Epithelial cell of esophagus (primary cell): ENCODE measurements around the gene STPG3.

Experiments used
- DNase-seq: peaks from one replicate; pipeline ENCODE4 v3.0.0; 2010; ENCODE audit warnings: low read depth
- H3K4me3 ChIP-seq: 2 replicates; pipeline ENCODE4 v1.5.1; 2011; ENCODE audit warnings: mild to moderate bottlenecking, low read length, control low read depth
- TF ChIP-seq, protein P1 (sequence below): IDR thresholded peaks from 2 replicates; pipeline ENCODE4 v1.5.1; 2011; ENCODE audit warnings: low read depth, mild to moderate bottlenecking, low read length, control low read depth, inconsistent platforms; ENCODE audit not compliant: insufficient read depth; ENCODE audit errors: missing control alignments

Gene STPG3

DNA sequence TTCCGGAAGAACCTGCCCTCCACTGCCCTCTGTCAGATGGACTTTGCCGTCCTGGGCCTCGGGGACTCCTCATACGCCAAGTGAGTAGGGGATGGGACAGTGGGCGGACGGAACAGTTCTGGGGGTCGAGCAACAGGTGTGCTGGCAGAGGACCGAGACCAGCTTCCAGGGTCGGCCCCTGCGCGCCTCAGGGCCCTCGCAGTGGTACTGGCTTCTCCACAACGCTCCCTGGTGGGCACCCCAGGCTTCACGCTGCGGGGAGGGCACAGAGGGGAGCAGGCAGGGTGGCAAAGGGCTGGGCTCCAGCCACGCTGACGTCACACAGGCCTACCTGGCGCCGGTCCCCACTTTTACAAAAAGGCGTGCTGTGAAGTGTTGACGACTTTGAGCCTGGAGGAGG lies 38.6 kb upstream of the STPG3 start:
- no peak overlapping the region for H3K4me3 ChIP-seq
- TF ChIP-seq, protein P1, sequence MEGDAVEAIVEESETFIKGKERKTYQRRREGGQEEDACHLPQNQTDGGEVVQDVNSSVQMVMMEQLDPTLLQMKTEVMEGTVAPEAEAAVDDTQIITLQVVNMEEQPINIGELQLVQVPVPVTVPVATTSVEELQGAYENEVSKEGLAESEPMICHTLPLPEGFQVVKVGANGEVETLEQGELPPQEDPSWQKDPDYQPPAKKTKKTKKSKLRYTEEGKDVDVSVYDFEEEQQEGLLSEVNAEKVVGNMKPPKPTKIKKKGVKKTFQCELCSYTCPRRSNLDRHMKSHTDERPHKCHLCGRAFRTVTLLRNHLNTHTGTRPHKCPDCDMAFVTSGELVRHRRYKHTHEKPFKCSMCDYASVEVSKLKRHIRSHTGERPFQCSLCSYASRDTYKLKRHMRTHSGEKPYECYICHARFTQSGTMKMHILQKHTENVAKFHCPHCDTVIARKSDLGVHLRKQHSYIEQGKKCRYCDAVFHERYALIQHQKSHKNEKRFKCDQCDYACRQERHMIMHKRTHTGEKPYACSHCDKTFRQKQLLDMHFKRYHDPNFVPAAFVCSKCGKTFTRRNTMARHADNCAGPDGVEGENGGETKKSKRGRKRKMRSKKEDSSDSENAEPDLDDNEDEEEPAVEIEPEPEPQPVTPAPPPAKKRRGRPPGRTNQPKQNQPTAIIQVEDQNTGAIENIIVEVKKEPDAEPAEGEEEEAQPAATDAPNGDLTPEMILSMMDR, result no peak
- DNase-seq, result no peak

DNA sequence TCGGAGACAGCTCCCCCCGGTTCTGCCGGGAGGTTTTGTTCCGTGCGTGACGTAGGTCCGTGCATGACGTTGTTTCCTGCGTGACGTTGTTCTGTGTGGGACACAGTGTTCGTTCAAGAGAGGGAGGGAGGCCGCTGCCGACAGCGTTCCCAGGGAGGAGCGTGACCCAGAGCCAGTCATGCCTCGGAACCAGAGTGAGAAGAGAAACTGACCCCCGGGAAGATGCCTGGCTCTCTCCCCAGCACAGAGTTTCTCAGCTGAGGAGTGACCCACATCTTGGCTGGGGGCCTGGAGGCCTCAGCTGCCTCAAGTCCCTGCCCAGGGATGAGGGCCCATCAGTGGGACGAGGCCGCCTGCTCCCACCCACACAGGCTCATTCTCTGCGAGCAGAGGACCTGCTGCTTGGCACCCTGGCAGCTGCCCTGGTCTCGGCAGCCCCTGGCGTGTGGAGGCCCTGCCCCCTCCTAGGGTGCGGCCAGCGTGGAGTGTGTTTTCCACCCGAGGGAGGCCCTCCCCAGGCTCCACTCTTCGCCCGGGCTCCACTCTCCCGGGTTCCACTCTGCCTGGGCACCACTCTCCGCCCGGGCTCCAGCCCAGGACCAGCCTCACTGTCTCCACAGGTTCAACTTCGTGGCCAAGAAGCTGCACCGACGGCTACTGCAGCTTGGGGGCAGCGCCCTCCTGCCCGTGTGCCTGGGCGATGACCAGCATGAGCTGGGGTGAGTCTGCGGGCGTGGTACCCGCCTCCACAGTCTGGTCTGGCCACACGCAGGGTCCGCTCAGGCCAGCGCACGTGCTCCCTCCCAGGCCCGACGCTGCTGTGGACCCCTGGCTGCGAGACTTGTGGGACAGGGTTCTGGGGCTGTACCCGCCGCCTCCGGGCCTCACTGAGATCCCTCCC lies 37.7 kb upstream of the STPG3 start:
- DNase-seq, result no peak
- no peak overlapping the region for H3K4me3 ChIP-seq
- TF ChIP-seq, protein P1, result peak; percentile 19

DNA sequence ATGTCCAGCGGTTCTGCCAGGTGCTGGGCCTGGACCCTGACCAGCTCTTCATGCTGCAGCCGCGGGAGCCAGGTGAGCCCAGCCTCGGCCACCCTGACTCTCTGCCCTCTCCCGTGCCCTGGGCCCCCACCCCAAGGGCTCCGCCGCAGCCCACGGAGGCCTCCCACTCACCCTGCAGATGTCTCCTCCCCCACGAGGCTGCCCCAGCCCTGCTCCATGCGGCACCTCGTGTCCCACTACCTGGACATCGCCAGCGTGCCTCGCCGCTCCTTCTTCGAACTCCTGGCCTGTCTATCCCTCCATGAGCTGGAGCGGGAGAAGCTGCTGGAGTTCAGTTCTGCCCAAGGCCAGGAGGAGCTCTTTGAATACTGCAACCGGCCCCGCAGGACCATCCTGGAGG lies 36.5 kb upstream of the STPG3 start:
- H3K4me3 ChIP-seq, result no peak overlapping the region
- TF ChIP-seq, protein P1, result no peak
- DNase-seq, result no peak

DNA sequence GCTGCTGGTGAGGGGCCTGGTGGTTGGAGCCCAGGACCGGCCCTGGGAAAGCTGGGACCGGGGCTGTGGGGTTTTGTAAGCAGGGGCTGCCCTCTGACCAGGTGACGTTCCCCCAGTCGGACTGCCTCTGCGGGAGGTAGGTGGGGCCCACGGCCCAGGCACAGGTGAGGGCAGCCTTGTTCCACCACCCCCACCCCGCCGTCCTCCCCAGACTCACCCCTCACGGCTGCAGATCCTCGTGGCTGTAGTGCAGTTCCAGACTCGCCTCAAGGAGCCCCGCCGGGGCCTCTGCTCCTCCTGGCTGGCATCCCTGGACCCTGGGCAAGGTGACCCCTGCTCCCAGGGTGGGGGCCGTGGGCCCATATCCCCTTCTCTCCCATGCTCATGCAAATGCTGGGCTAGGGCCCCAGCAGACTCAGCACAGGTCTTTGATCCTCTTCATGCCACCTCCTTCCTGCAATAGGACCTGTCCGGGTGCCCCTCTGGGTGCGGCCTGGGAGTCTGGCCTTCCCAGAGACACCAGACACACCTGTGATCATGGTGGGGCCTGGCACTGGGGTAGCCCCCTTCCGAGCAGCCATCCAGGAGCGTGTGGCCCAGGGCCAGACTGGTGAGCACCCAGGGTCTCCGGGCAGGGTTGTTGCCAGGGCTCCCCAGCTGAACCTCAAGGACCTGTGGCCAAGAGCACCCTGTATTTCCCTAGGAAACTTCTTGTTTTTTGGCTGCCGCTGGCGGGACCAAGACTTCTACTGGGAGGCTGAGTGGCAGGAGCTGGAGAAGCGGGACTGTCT lies 35.7 kb upstream of the STPG3 start:
- TF ChIP-seq, protein P1, result no peak
- no peak overlapping the region for H3K4me3 ChIP-seq
- DNase-seq, result no peak

DNA sequence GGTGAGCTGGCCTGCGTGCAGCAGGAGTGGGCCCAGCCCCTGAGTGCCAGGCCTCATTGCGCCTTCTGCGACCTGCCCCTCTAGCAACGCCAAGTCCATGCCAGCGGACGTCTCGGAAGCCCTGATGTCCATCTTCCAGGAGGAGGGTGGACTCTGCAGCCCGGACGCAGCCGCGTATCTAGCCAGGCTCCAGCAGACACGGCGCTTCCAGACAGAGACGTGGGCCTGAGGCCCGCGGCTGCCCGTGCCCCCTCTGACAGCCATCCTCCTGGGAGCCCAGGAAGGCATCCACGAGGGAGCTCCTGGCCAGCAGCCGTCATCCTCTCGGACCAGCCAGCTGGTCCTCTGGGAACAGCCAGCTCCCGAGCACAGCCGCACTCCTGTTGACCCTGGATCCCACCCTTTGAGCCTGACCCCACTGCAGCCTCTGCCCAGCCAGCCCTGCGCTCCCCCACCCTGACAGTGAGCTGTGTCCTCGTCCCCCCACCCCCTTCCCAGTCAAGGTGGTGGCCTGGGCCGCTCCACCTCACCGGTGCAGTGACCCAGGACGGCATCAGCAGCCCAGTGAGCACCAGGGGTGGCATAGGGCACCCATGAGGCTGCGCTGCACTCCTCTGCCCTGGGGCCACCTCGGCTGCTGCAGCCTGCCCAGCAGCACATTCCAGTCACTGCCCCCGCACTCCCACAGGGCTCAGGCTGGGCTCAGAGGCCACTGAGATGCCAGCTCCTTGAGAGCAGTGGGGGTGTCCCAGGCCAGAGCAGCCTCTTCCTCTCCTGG lies 34.7 kb upstream of the STPG3 start:
- no peak for DNase-seq
- TF ChIP-seq, protein P1, result no peak
- no peak overlapping the region for H3K4me3 ChIP-seq

DNA sequence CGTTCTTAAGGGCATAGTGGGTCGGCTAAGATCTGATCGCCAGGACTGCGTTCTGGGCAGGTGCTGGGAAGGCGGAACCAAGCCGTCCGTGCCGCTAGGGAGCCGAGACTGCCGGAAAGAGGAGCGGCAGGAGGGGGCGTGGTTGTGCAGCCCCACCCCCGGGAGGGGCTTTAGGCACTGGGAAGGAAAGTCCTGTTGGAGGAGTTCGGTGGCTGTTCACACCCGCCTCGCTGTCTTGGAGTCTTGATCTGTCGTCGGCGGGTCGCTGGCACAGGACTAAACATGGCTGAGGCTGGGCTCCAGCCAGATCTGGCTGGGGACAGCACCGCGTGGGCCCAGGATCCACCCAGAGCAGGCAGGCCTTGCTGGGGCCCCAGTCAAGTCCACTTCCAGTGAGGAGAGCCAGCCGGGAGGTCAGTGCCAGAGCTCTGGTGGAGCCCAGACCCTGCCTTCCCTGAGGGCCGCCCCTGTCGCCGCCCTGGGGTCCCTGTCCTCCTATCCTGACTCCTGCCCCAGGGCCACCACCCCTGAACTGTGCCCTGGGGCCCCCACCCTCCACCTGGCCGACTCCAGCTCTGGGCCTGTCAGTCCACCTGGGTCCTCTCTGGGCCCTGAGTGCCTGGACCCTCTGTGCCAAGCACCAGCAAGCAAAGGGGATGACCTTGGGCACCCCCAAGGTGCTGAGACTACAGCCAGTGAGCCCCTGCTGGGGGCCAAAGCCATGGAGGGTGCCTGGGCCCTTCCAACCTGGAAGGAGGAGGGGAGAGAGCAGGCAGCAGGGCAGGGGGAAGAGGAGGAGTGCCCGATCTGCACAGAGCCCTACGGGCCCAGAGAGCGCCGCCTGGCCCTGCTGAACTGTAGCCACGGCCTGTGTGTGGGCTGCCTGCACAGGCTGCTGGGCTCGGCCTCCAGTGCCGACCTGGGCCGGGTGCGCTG lies 33.5 kb upstream of the STPG3 start:
- H3K4me3 ChIP-seq, result peak overlapping the region; percentile 45
- TF ChIP-seq, protein P1, result peak; percentile 21
- DNase-seq, result peak; percentile 87
